HG02870 (cell line): ENCODE data around the gene C9orf152.
A peak's percentile ranks its signal among the peaks of the same experiment; 100 is the strongest.

Source experiments
- ATAC-seq: cut with Tn5 transposase; IDR thresholded peaks from one replicate; pipeline ENCODE4 v1.9.1; 2021; ENCODE audit warnings: mild to moderate bottlenecking, moderate library complexity; ENCODE audit not compliant: unreplicated experiment

C9orf152 gene

GRCh38 chr9:110183208-110184145, 24.5 kb downstream of the C9orf152 start:
- peak; percentile 86 for ATAC-seq

GRCh38 chr9:110180511-110181434, 27.2 kb downstream of the C9orf152 start:
- no peak for ATAC-seq

- ATAC-seq = no peak
Observed at GRCh38 chr9:110179734-110180133, 28.2 kb downstream of the C9orf152 start.

- no peak for ATAC-seq
Observed at GRCh38 chr9:110178281-110178680, 29.7 kb downstream of the C9orf152 start.

GRCh38 chr9:110175275-110175968, 32.5 kb downstream of the C9orf152 start:
- no peak for ATAC-seq

- ATAC-seq = no peak
Observed at GRCh38 chr9:110173322-110173642, 34.7 kb downstream of the C9orf152 start.

- no peak for ATAC-seq
Observed at GRCh38 chr9:110170357-110171257, 37.4 kb downstream of the C9orf152 start.

- no peak for ATAC-seq
Observed at GRCh38 chr9:110168486-110168885, 39.5 kb downstream of the C9orf152 start.

- peak; percentile 51 for ATAC-seq
Observed at GRCh38 chr9:110161940-110162339, 46.0 kb downstream of the C9orf152 start.

GRCh38 chr9:110160685-110161084, 47.3 kb downstream of the C9orf152 start:
- ATAC-seq = no peak

- ATAC-seq = no peak
Observed at GRCh38 chr9:110160123-110160522, 47.8 kb downstream of the C9orf152 start.

GRCh38 chr9:110157823-110158664, 49.9 kb downstream of the C9orf152 start:
- no peak for ATAC-seq

GRCh38 chr9:110156902-110157301, 51.1 kb downstream of the C9orf152 start:
- ATAC-seq = peak; percentile 76

- ATAC-seq = peak; percentile 14
Observed at GRCh38 chr9:110156416-110156815, 51.5 kb downstream of the C9orf152 start.

GRCh38 chr9:110155751-110156150, 52.2 kb downstream of the C9orf152 start:
- ATAC-seq = no peak

- no peak for ATAC-seq
Observed at GRCh38 chr9:110153431-110153830, 54.5 kb downstream of the C9orf152 start.

- no peak for ATAC-seq
Observed at GRCh38 chr9:110152704-110153374, 55.1 kb downstream of the C9orf152 start.
